SIG-M5 treated with dmso at 0.1 percent for 504 hours (cell line): ENCODE data around the gene NFASC.

Experiments
- DNase-seq: peaks from one replicate; lab custom pipeline; 2025; ENCODE audit not compliant: unreplicated experiment; lab: John Stamatoyannopoulos, UW

The NFASC gene

GRCh38 chr1:205058853-205059252, 188.2 kb downstream of the NFASC start:
- DNase-seq, result no peak

GRCh38 chr1:205059660-205060059, 189.0 kb downstream of the NFASC start:
- no peak for DNase-seq

GRCh38 chr1:205060746-205061145, 190.1 kb downstream of the NFASC start:
- DNase-seq, result no peak

- DNase-seq, result no peak
Observed at GRCh38 chr1:205061227-205061626, 190.6 kb downstream of the NFASC start.

GRCh38 chr1:205061665-205062069, 191.0 kb downstream of the NFASC start:
- DNase-seq, result peak; percentile 78

GRCh38 chr1:205062319-205062718, 191.7 kb downstream of the NFASC start:
- DNase-seq, result no peak

GRCh38 chr1:205062895-205063294, 192.2 kb downstream of the NFASC start:
- no peak for DNase-seq

- DNase-seq, result no peak
Observed at GRCh38 chr1:205064301-205064700, 193.6 kb downstream of the NFASC start.

GRCh38 chr1:205064741-205065316, 194.2 kb downstream of the NFASC start:
- no peak for DNase-seq

GRCh38 chr1:205065666-205066065, 195.0 kb downstream of the NFASC start:
- DNase-seq, result no peak

- DNase-seq, result no peak
Observed at GRCh38 chr1:205066141-205066818, 195.6 kb downstream of the NFASC start.

- DNase-seq, result no peak
Observed at GRCh38 chr1:205067031-205067430, 196.4 kb downstream of the NFASC start.

GRCh38 chr1:205068001-205068400, 197.3 kb downstream of the NFASC start:
- no peak for DNase-seq

GRCh38 chr1:205068457-205069040, 197.9 kb downstream of the NFASC start:
- no peak for DNase-seq

GRCh38 chr1:205069371-205070125, 198.9 kb downstream of the NFASC start:
- no peak for DNase-seq

- DNase-seq, result no peak
Observed at GRCh38 chr1:205071028-205071409, 200.4 kb downstream of the NFASC start.

- no peak for DNase-seq
Observed at GRCh38 chr1:205071801-205072200, 201.1 kb downstream of the NFASC start.

- no peak for DNase-seq
Observed at GRCh38 chr1:205072286-205072685, 201.6 kb downstream of the NFASC start.
